HCT116 (cell line): ENCODE measurements around the gene APOBEC3G. TPM values are rescaled to one million over a fixed set of nuclear protein-coding genes. Genes with fewer than 3 reads are reported as not detected.

Experiments
- ATAC-seq: fragments of 200-7000 bp; cut with Tn5 transposase; 2 replicates; pipeline ENCODE4 v1.9.1; 2020; ENCODE audit warnings: mild to moderate bottlenecking, moderate library complexity
- BruUV-seq: library from RNA; stranded (reverse); fragments of 400-500 nt; replicated peaks from 2 replicates; lab custom pipeline; 2021; lab: Mats Ljungman, UMichigan
- CTCF ChIA-PET: fragments of 300-600 bp; sonication (Branson Sonifier 250); formaldehyde crosslinking; loops from one replicate; lab custom pipeline; 2021; ENCODE audit warnings: antibody characterized with exemption; lab: Charles Lee
- POLR2A ChIA-PET: fragments of 300-600, 350-600 bp; sonication (Branson Sonifier 250); formaldehyde crosslinking; loops from one replicate; lab custom pipeline; 2021; ENCODE audit warnings: antibody characterized with exemption; lab: Charles Lee
- RAD21 ChIA-PET, 2 experiments: fragments of 300-600 bp; sonication (Branson Sonifier 250); formaldehyde crosslinking; loops; one replicate each; lab custom pipeline; 2023; ENCODE audit warnings: low total read pairs in 2 of 2; ENCODE audit not compliant: uncharacterized antibody in 2 of 2, unreplicated experiment in 2 of 2, low non-redundant PET in 1 of 2; lab: Charles Lee
- DNase-seq: peaks from one replicate; pipeline ENCODE4 v3.0.0-alpha.2; 2010; ENCODE audit warnings: low read depth, low spot score
- H2AFZ ChIP-seq: fragments of 200-600 bp; shearing (Covaris generic), sonication (generic); 2 replicates; pipeline ENCODE4 v1.6.1; 2017; ENCODE audit warnings: low read depth, mixed run types, mixed read lengths, antibody characterized with exemption, low read length; ENCODE audit not compliant: poor library complexity, severe bottlenecking
- H3K27ac ChIP-seq: 2 replicates; pipeline ENCODE4 v1.5.1; 2012; ENCODE audit warnings: low read depth, low read length
- H3K27me3 ChIP-seq: fragments of 200-600 bp; sonication (generic); 2 replicates; pipeline ENCODE4 v1.6.1; 2016; ENCODE audit warnings: mixed run types, low read length, mixed read lengths; ENCODE audit not compliant: insufficient read depth
- H3K36me3 ChIP-seq, 2 experiments: fragments of 200-500 bp in 1 of 2; fragments of 200-600 bp in 1 of 2; sonication (Bioruptor generic) in 1 of 2; sonication (generic) in 1 of 2; 2 replicates each; pipeline versions ENCODE4 v1.5.1 to v1.6.1; 2014 to 2016; ENCODE audit warnings: low read length in 2 of 2, inconsistent platforms in 1 of 2, mixed read lengths in 1 of 2, mixed run types in 1 of 2; ENCODE audit not compliant: insufficient read depth in 2 of 2, control insufficient read depth in 1 of 2
- H3K4me1 ChIP-seq, 2 experiments: fragments of 200-600 bp in 1 of 2; sonication (generic) in 1 of 2; 2 replicates each; pipeline versions ENCODE4 v1.5.1 to v1.6.1; 2012 to 2017; ENCODE audit warnings: low read length in 2 of 2, inconsistent platforms in 1 of 2, mild to moderate bottlenecking in 1 of 2, mixed read lengths in 1 of 2, mixed run types in 1 of 2, moderate library complexity in 1 of 2; ENCODE audit not compliant: insufficient read depth in 2 of 2, control insufficient read depth in 1 of 2
- H3K4me2 ChIP-seq: fragments of 200-600 bp; sonication (generic); 2 replicates; pipeline ENCODE4 v1.6.1; 2017; ENCODE audit warnings: mixed run types, low read length, mixed read lengths
- H3K4me3 ChIP-seq, 2 experiments: fragments of 200-600 bp in 1 of 2; sonication (generic) in 1 of 2; replicated peaks in 1 of 2; 2 replicates each; pipeline ENCODE4 v1.5.1; 2011 to 2016; ENCODE audit warnings: low read length in 2 of 2, control low read depth in 1 of 2, low read depth in 1 of 2, mild to moderate bottlenecking in 1 of 2, mixed read lengths in 1 of 2, mixed run types in 1 of 2
- H3K79me2 ChIP-seq: fragments of 200-600 bp; sonication (generic); 2 replicates; pipeline ENCODE4 v1.6.1; 2017; ENCODE audit warnings: mild to moderate bottlenecking, mixed run types, low read length, moderate library complexity, mixed read lengths; ENCODE audit not compliant: insufficient read depth
- H3K9ac ChIP-seq: fragments of 200-600 bp; sonication (generic); 2 replicates; pipeline ENCODE4 v1.6.1; 2016; ENCODE audit warnings: low read length, mixed read lengths
- H3K9me2 ChIP-seq: fragments of 200-600 bp; sonication (generic), shearing (Covaris generic); 2 replicates; pipeline ENCODE4 v1.6.1; 2017; ENCODE audit warnings: mixed run types, mild to moderate bottlenecking, moderate library complexity; ENCODE audit not compliant: insufficient read depth
- H3K9me3 ChIP-seq, 2 experiments: fragments of 200-500 bp in 1 of 2; fragments of 200-600 bp in 1 of 2; sonication (Bioruptor generic) in 1 of 2; sonication (generic) in 1 of 2; 2 replicates each; pipeline ENCODE4 v1.6.1; 2014 to 2017; ENCODE audit warnings: low read length in 2 of 2, mixed read lengths in 2 of 2, inconsistent platforms in 1 of 2, low read depth in 1 of 2, mild to moderate bottlenecking in 1 of 2, mixed run types in 1 of 2, moderate library complexity in 1 of 2; ENCODE audit not compliant: control insufficient read depth in 1 of 2, insufficient read depth in 1 of 2
- H4K20me1 ChIP-seq: fragments of 200-600 bp; sonication (generic), shearing (Covaris generic); 2 replicates; pipeline ENCODE4 v1.6.1; 2017; ENCODE audit warnings: mixed run types, mild to moderate bottlenecking, moderate library complexity; ENCODE audit not compliant: insufficient read depth
- CBX3 ChIP-seq: IDR thresholded peaks from 2 replicates; pipeline ENCODE4 v1.6.1; 2012; ENCODE audit warnings: low read depth
- CEBPB ChIP-seq: IDR thresholded peaks from 2 replicates; pipeline ENCODE4 v1.6.1; 2012; ENCODE audit warnings: low read depth
- CTCF ChIP-seq, 3 experiments: fragments of 200-600 bp in 1 of 3; sonication (generic) in 1 of 3; IDR thresholded peaks in 2 of 3; conservative IDR thresholded peaks in 1 of 3; 2 replicates each; pipeline ENCODE4 v1.5.1; 2012 to 2017; ENCODE audit warnings: low read depth in 2 of 3, low read length in 2 of 3, antibody characterized with exemption in 1 of 3, borderline replicate concordance in 1 of 3, control low read depth in 1 of 3, mild to moderate bottlenecking in 1 of 3, mixed read lengths in 1 of 3, mixed run types in 1 of 3, moderate library complexity in 1 of 3; ENCODE audit not compliant: insufficient read depth in 1 of 3
- ELF1 ChIP-seq: IDR thresholded peaks from 2 replicates; pipeline ENCODE4 v1.6.1; 2012; ENCODE audit warnings: low read depth, borderline replicate concordance
- EZH2 ChIP-seq: fragments of 200-600 bp; sonication (generic); IDR thresholded peaks from 2 replicates; pipeline ENCODE4 v1.6.1; 2017; ENCODE audit warnings: antibody characterized with exemption, mixed run types
- EZH2phosphoT487 ChIP-seq: fragments of 200-600 bp; IDR thresholded peaks from 2 replicates; pipeline ENCODE4 v1.6.1; 2018; ENCODE audit warnings: antibody characterized with exemption, borderline replicate concordance
- JUND ChIP-seq: IDR thresholded peaks from 2 replicates; pipeline ENCODE4 v1.6.1; 2012
- POLR2A ChIP-seq: IDR thresholded peaks from 2 replicates; pipeline ENCODE4 v1.7.0; 2011; ENCODE audit warnings: borderline replicate concordance; ENCODE audit not compliant: insufficient read depth, insufficient read length; ENCODE audit errors: extremely low read depth
- POLR2AphosphoS5 ChIP-seq: IDR thresholded peaks from 2 replicates; pipeline ENCODE4 v1.6.1; 2011; ENCODE audit warnings: mild to moderate bottlenecking, low read depth, low read length, moderate library complexity
- SIN3A ChIP-seq: IDR thresholded peaks from 2 replicates; pipeline ENCODE4 v1.6.1; 2012; ENCODE audit warnings: low read depth
- SP1 ChIP-seq: IDR thresholded peaks from 2 replicates; pipeline ENCODE4 v1.6.1; 2012; ENCODE audit warnings: low read depth
- SRF ChIP-seq: IDR thresholded peaks from 2 replicates; pipeline ENCODE4 v1.6.1; 2012; ENCODE audit warnings: low read depth
- TCF7L2 ChIP-seq: IDR thresholded peaks from 2 replicates; pipeline ENCODE4 v1.7.0; 2011; ENCODE audit warnings: borderline replicate concordance, inconsistent platforms; ENCODE audit not compliant: insufficient read depth, insufficient read length; ENCODE audit errors: extremely low read depth
- ZFX ChIP-seq: fragments of 450-650 bp; IDR thresholded peaks from 2 replicates; pipeline ENCODE4 v1.6.1; 2017
- ZNF274 ChIP-seq: fragments of 200-500 bp; sonication (Bioruptor generic); IDR thresholded peaks from 2 replicates; pipeline ENCODE4 v1.6.1; 2014; ENCODE audit warnings: mild to moderate bottlenecking, low read depth, low read length, inconsistent platforms
- intact Hi-C: fragments of 100-400 bp; cut with micrococcal nuclease; formaldehyde crosslinking; loops from 2 replicates; pipeline ENCODE4 v1.10.0; 2022
- total RNA-seq: library from RNA; stranded (reverse); gene quantifications from one replicate; pipeline ENCODE4 v1.2.1, GENCODE V29; 2021; ENCODE audit not compliant: unreplicated experiment
- TF ChIP-seq, protein P1 (sequence below): IDR thresholded peaks from 2 replicates; pipeline ENCODE4 v1.6.1; 2011; ENCODE audit warnings: mild to moderate bottlenecking, low read length, moderate library complexity; ENCODE audit not compliant: insufficient replicate concordance; ENCODE audit errors: extremely low read depth
- TF ChIP-seq, protein P2 (sequence below): IDR thresholded peaks from 2 replicates; pipeline ENCODE4 v1.6.1; 2012

Gene APOBEC3G
- total RNA-seq, 1 experiment from 2014 or later = 0.71 TPM

GRCh38 chr22:39029227-39029626, 47.8 kb upstream of the APOBEC3G start (continued):
- TF ChIP-seq, protein P1, sequence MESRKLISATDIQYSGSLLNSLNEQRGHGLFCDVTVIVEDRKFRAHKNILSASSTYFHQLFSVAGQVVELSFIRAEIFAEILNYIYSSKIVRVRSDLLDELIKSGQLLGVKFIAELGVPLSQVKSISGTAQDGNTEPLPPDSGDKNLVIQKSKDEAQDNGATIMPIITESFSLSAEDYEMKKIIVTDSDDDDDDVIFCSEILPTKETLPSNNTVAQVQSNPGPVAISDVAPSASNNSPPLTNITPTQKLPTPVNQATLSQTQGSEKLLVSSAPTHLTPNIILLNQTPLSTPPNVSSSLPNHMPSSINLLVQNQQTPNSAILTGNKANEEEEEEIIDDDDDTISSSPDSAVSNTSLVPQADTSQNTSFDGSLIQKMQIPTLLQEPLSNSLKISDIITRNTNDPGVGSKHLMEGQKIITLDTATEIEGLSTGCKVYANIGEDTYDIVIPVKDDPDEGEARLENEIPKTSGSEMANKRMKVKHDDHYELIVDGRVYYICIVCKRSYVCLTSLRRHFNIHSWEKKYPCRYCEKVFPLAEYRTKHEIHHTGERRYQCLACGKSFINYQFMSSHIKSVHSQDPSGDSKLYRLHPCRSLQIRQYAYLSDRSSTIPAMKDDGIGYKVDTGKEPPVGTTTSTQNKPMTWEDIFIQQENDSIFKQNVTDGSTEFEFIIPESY = no peak
- TF ChIP-seq EZH2 = no peak

- H3K9ac ChIP-seq = no peak overlapping the region
- CTCF ChIA-PET = no interaction called here
- intact Hi-C loops = no loop called here
- no peaks in the 10 kb centered on the region for H3K79me2 ChIP-seq
- ATAC-seq (no peak), DNase-seq (no peak)
- H4K20me1 ChIP-seq = no peaks in the 10 kb centered on the region
- no TSS peak for BruUV-seq
- no peaks in the 10 kb centered on the region for H3K4me1 ChIP-seq
- no peak overlapping the region for H3K4me3 ChIP-seq
- H3K36me3 ChIP-seq = no peaks in the 10 kb centered on the region
- no peak for TF ChIP-seq SRF
- TF ChIP-seq CEBPB = no peak
- no peak for TF ChIP-seq POLR2AphosphoS5
- TF ChIP-seq, protein P2, sequence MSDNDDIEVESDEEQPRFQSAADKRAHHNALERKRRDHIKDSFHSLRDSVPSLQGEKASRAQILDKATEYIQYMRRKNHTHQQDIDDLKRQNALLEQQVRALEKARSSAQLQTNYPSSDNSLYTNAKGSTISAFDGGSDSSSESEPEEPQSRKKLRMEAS = no peak
- TF ChIP-seq SIN3A = no peak
- TF ChIP-seq POLR2A = no peak
- no peak for TF ChIP-seq TCF7L2
- no peak for TF ChIP-seq ELF1
- no peak for TF ChIP-seq EZH2phosphoT487
- no peak for TF ChIP-seq CBX3
- TF ChIP-seq CTCF (IDR thresholded peaks at IDR 0.05 in 2 of 3, conservative IDR thresholded peaks at IDR 0.05 in 1 of 3; ENCODE audit: borderline replicate concordance in 1 of 3, insufficient read depth in 1 of 3, low read depth in 2 of 3, low read length in 2 of 3) = no peak
- TF ChIP-seq, protein P1 = no peak
- no peak for TF ChIP-seq EZH2
- no peak for TF ChIP-seq SP1
- TF ChIP-seq JUND = no peak
- no peak for TF ChIP-seq ZNF274
- no peak for TF ChIP-seq ZFX
- H3K27me3 ChIP-seq = no peaks in the 10 kb centered on the region
- no peaks in the 10 kb centered on the region for H3K9me2 ChIP-seq
- no peak overlapping the region for H3K27ac ChIP-seq
- no peak overlapping the region for H3K4me2 ChIP-seq
- no peaks in the 10 kb centered on the region for H3K9me3 ChIP-seq
- POLR2A ChIA-PET = no interaction called here
- RAD21 ChIA-PET = no interaction called here
- H2AFZ ChIP-seq = no peak overlapping the region
Observed at GRCh38 chr22:39030705-39031104, 46.4 kb upstream of the APOBEC3G start.
